WTC11 (cell line): ENCODE measurements around the gene NAALAD2. TPM values are rescaled to one million over a fixed set of nuclear protein-coding genes. Genes with fewer than 3 reads are reported as not detected.

ENCODE experiments used
- ATAC-seq: fragments of 200-7000 bp; cut with Tn5 transposase; 2 replicates; pipeline ENCODE4 v1.10.0; 2021; ENCODE audit warnings: mild to moderate bottlenecking, moderate library complexity
- CTCF ChIA-PET: fragments of 300-600 bp; sonication (Branson Sonifier 250); formaldehyde crosslinking; loops from one replicate; lab custom pipeline; 2021; ENCODE audit warnings: antibody characterized with exemption; lab: Charles Lee
- POLR2A ChIA-PET: fragments of 350-600 bp; sonication (Branson Sonifier 250); formaldehyde crosslinking; loops from one replicate; lab custom pipeline; 2021; ENCODE audit warnings: antibody characterized with exemption; lab: Charles Lee
- DNase-seq: peaks from one replicate; pipeline ENCODE4 v3.0.0; 2021; ENCODE audit warnings: low spot score
- H3K27ac Mint-ChIP-seq: 2 replicates; pipeline ENCODE4 v1.8.0; 2021; ENCODE audit warnings: mixed read lengths
- H3K27me3 Mint-ChIP-seq: 2 replicates; pipeline ENCODE4 v1.8.0; 2021; ENCODE audit warnings: low read depth, mild to moderate bottlenecking, moderate library complexity, mixed read lengths
- H3K36me3 Mint-ChIP-seq: 2 replicates; pipeline ENCODE4 v1.8.0; 2021; ENCODE audit warnings: mixed read lengths
- H3K4me1 Mint-ChIP-seq: 2 replicates; pipeline ENCODE4 v1.8.0; 2022; ENCODE audit warnings: mixed read lengths
- H3K4me3 Mint-ChIP-seq: 2 replicates; pipeline ENCODE4 v1.8.0; 2021; ENCODE audit warnings: mild to moderate bottlenecking, moderate library complexity, mixed read lengths
- H3K9me3 Mint-ChIP-seq: 2 replicates; pipeline ENCODE4 v1.8.0; 2021; ENCODE audit warnings: mixed read lengths
- ATF1 ChIP-seq: sonication (generic); formaldehyde crosslinking; IDR thresholded peaks from 2 replicates; pipeline ENCODE4 v1.8.1; 2023; ENCODE audit warnings: mild to moderate bottlenecking, moderate library complexity, missing genetic modification reagents
- CREM ChIP-seq: sonication (generic); formaldehyde crosslinking; IDR thresholded peaks from 2 replicates; pipeline ENCODE4 v1.8.1; 2022; ENCODE audit warnings: mild to moderate bottlenecking, missing genetic modification reagents, moderate library complexity
- FOXK1 ChIP-seq: sonication (generic); formaldehyde crosslinking; IDR thresholded peaks from 2 replicates; pipeline ENCODE4 v1.8.0; 2022; ENCODE audit warnings: mild to moderate bottlenecking, moderate library complexity, missing genetic modification reagents
- FOXP1 ChIP-seq: sonication (generic); formaldehyde crosslinking; IDR thresholded peaks from 2 replicates; pipeline ENCODE4 v1.8.0; 2022; ENCODE audit warnings: missing genetic modification reagents, mild to moderate bottlenecking, moderate library complexity, borderline replicate concordance
- GTF2I ChIP-seq: fragments of 250-450 bp; sonication (Bioruptor Pico); conservative IDR thresholded peaks from 2 replicates; pipeline ENCODE4 v1.4.0; 2021; ENCODE audit warnings: mild to moderate bottlenecking
- HMGA2 ChIP-seq: fragments of 250-450 bp; sonication (Bioruptor Pico); IDR thresholded peaks from 2 replicates; pipeline ENCODE4 v1.4.0; 2021; ENCODE audit warnings: mild to moderate bottlenecking, moderate library complexity
- JAZF1 ChIP-seq: fragments of 250-450 bp; sonication (Bioruptor Pico); IDR thresholded peaks from 2 replicates; pipeline ENCODE4 v1.9.0; 2021; ENCODE audit warnings: moderate library complexity, mild to moderate bottlenecking, inconsistent platforms
- KAT7 ChIP-seq: sonication (generic); formaldehyde crosslinking; IDR thresholded peaks from 2 replicates; pipeline ENCODE4 v1.8.1; 2023; ENCODE audit warnings: missing genetic modification reagents, mild to moderate bottlenecking, borderline replicate concordance
- NFYB ChIP-seq: sonication (generic); formaldehyde crosslinking; conservative IDR thresholded peaks from 2 replicates; pipeline ENCODE4 v1.8.0; 2022; ENCODE audit warnings: low read depth, missing genetic modification reagents
- NR2C2 ChIP-seq: sonication (generic); formaldehyde crosslinking; IDR thresholded peaks from 2 replicates; pipeline ENCODE4 v1.8.0; 2022; ENCODE audit warnings: mild to moderate bottlenecking, missing genetic modification reagents
- PRDM15 ChIP-seq: sonication (generic); formaldehyde crosslinking; IDR thresholded peaks from 2 replicates; pipeline ENCODE4 v1.8.0; 2022; ENCODE audit warnings: missing genetic modification reagents
- PRRX2 ChIP-seq: fragments of 250-450 bp; sonication (Bioruptor Pico); IDR thresholded peaks from 2 replicates; pipeline ENCODE4 v1.8.0; 2021; ENCODE audit warnings: mild to moderate bottlenecking
- RORB ChIP-seq: fragments of 250-450 bp; sonication (Bioruptor Pico); IDR thresholded peaks from 2 replicates; pipeline ENCODE4 v1.9.0; 2021; ENCODE audit warnings: mild to moderate bottlenecking
- SP1 ChIP-seq: sonication (generic); formaldehyde crosslinking; conservative IDR thresholded peaks from 2 replicates; pipeline ENCODE4 v1.8.1; 2022; ENCODE audit warnings: missing genetic modification reagents
- STAT6 ChIP-seq: sonication (generic); formaldehyde crosslinking; conservative IDR thresholded peaks from 2 replicates; pipeline ENCODE4 v1.8.1; 2023; ENCODE audit warnings: mild to moderate bottlenecking, low read depth, missing genetic modification reagents, moderate library complexity
- TCF7 ChIP-seq: sonication (generic); formaldehyde crosslinking; IDR thresholded peaks from 2 replicates; pipeline ENCODE4 v1.8.0; 2022; ENCODE audit warnings: mild to moderate bottlenecking, low read depth, missing genetic modification reagents, moderate library complexity
- ZNF219 ChIP-seq: sonication (generic); formaldehyde crosslinking; IDR thresholded peaks from 2 replicates; pipeline ENCODE4 v1.8.0; 2023; ENCODE audit warnings: missing genetic modification reagents, mild to moderate bottlenecking, borderline replicate concordance
- ZNF532 ChIP-seq: fragments of 250-450 bp; sonication (Bioruptor Pico); IDR thresholded peaks from 2 replicates; pipeline ENCODE4 v1.9.0; 2021; ENCODE audit warnings: mild to moderate bottlenecking, borderline replicate concordance
- total RNA-seq: library from RNA; stranded (reverse); gene quantifications from 3 replicates; pipeline ENCODE4 v1.2.3, GENCODE V29; 2021
- TF ChIP-seq, protein P1 (sequence below): sonication (generic); formaldehyde crosslinking; IDR thresholded peaks from 2 replicates; pipeline ENCODE4 v1.8.1; 2023; ENCODE audit warnings: mild to moderate bottlenecking, missing genetic modification reagents
- TF ChIP-seq, protein P2 (sequence below): sonication (generic); formaldehyde crosslinking; IDR thresholded peaks from 2 replicates; pipeline ENCODE4 v1.8.1; 2022; ENCODE audit warnings: low read depth, missing genetic modification reagents, borderline replicate concordance

The NAALAD2 gene
- total RNA-seq, 1 experiment from 2014 or later = 3.7 TPM

- H3K27ac Mint-ChIP-seq = no peak overlapping the region
- H3K4me1 Mint-ChIP-seq = peaks cover 14% of the 10 kb centered on the region
- ChIA-PET CTCF (no interaction called here), POLR2A (no interaction called here)
- no peak for DNase-seq
- TF ChIP-seq FOXK1 (CRISPR knock-in tag) (no peak), RORB (CRISPR knock-in tag) (no peak), NFYB (no peak), ATF1 (CRISPR knock-in tag) (no peak), KAT7 (CRISPR knock-in tag) (no peak), ZNF219 (CRISPR knock-in tag) (no peak), TCF7 (CRISPR knock-in tag) (no peak), CREM (CRISPR knock-in tag) (no peak), STAT6 (CRISPR knock-in tag) (no peak), PRDM15 (CRISPR knock-in tag) (no peak), FOXP1 (CRISPR knock-in tag) (no peak), JAZF1 (no peak), PRRX2 (no peak), GTF2I (CRISPR knock-in tag) (no peak), SP1 (no peak)
- TF ChIP-seq, protein P1, sequence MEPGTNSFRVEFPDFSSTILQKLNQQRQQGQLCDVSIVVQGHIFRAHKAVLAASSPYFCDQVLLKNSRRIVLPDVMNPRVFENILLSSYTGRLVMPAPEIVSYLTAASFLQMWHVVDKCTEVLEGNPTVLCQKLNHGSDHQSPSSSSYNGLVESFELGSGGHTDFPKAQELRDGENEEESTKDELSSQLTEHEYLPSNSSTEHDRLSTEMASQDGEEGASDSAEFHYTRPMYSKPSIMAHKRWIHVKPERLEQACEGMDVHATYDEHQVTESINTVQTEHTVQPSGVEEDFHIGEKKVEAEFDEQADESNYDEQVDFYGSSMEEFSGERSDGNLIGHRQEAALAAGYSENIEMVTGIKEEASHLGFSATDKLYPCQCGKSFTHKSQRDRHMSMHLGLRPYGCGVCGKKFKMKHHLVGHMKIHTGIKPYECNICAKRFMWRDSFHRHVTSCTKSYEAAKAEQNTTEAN (CRISPR knock-in tag) = no peak
- no peak overlapping the region for H3K4me3 Mint-ChIP-seq
- H3K27me3 Mint-ChIP-seq = no peaks in the 10 kb centered on the region; the same call in 1 of the 2 replicates
- no peak for ATAC-seq
- H3K9me3 Mint-ChIP-seq = peaks cover 6% of the 10 kb centered on the region
- H3K36me3 Mint-ChIP-seq = peaks cover 2% of the 10 kb centered on the region
These were observed 100.5 kb downstream of the NAALAD2 start for GRCh38 chr11:90234977-90235376.

GRCh38 chr11:90235526-90235925, 101.1 kb downstream of the NAALAD2 start:
- POLR2A ChIA-PET = no interaction called here
- DNase-seq (no peak), ATAC-seq (no peak)
- no peak overlapping the region for H3K27ac Mint-ChIP-seq
- peaks cover 4% of the 10 kb centered on the region; the same call in 1 of the 2 replicates for H3K9me3 Mint-ChIP-seq
- no peaks in the 10 kb centered on the region; the same call in 1 of the 2 replicates for H3K36me3 Mint-ChIP-seq
- peaks cover 17% of the 10 kb centered on the region for H3K4me1 Mint-ChIP-seq
- CTCF ChIA-PET = no interaction called here
- no peak overlapping the region for H3K4me3 Mint-ChIP-seq
- no peaks in the 10 kb centered on the region; the same call in 1 of the 2 replicates for H3K27me3 Mint-ChIP-seq
- no peak for TF ChIP-seq JAZF1
- TF ChIP-seq NR2C2 (CRISPR knock-in tag) = no peak
- TF ChIP-seq, protein P2, sequence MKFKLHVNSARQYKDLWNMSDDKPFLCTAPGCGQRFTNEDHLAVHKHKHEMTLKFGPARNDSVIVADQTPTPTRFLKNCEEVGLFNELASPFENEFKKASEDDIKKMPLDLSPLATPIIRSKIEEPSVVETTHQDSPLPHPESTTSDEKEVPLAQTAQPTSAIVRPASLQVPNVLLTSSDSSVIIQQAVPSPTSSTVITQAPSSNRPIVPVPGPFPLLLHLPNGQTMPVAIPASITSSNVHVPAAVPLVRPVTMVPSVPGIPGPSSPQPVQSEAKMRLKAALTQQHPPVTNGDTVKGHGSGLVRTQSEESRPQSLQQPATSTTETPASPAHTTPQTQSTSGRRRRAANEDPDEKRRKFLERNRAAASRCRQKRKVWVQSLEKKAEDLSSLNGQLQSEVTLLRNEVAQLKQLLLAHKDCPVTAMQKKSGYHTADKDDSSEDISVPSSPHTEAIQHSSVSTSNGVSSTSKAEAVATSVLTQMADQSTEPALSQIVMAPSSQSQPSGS (CRISPR knock-in tag) = no peak
- TF ChIP-seq ZNF532 (CRISPR knock-in tag) = no peak
- TF ChIP-seq HMGA2 (CRISPR knock-in tag) = no peak
